Activated CD4-positive, alpha-beta T cell treated with anti-CD3 and anti-CD28 coated beads, Interleukin-2, amount 50 U/mL, for 48 hours (primary cell): ENCODE data around the gene STOX2.
"Not testable (repeated sequence)": the region's sequence is repeated elsewhere in the genome, so short reads cannot be mapped to it uniquely, and the experiment has no call there.

Experiments used
- DNase-seq, 2 experiments: peaks; one replicate each; pipeline ENCODE4 v3.0.0-alpha.2; 2020

Gene STOX2

GRCh38 chr4:184028561-184029374 lies 123.7 kb downstream of the STOX2 start:
- DNase-seq = peak; percentile 5 to 17

DNA sequence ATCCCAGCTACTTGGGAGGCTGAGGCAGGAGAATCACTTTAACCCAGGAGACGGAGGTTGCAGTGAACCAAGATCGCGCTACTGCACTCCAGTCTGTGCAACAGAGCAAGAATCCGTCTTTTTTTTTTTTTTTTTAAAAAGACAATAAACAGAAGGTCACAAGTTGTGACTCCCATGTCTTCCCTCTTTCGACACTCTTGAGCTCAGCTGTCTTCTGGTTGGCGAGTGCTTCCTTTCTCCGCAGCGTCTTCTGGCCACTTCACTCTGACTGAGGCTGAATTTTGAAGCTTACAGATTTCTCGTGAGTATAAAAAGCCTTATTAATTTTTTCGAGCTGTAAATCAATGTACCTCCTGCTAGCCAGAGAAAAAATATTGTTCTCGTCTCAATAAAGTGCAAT lies 124.9 kb downstream of the STOX2 start:
- no peak for DNase-seq

GRCh38 chr4:184030764-184031163 lies 125.7 kb downstream of the STOX2 start:
- no peak for DNase-seq

- DNase-seq = no peak
Measured at GRCh38 chr4:184032091-184032490, 127.0 kb downstream of the STOX2 start.

DNA sequence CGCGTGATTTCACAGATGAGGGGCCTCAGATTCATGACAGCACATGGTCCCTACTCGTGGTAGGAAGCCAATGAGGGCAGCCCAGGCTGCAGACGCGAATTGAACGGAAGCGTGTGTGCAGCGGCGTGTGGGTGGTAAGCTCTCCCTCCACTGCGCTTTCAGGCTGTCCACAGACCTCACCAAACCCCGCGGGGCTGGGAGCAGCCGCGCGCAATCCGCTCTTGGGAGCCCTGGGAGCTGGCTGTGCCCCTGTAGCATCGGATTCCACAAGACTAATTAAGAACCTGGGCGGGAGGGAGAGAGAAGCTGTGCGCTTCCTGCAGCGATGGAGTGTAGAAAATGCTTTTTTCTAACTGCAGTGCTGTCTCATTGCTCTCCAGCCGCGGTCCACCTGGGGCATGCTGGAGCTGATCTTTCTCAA lies 134.9 kb downstream of the STOX2 start:
- peak; percentile 5 to 19 for DNase-seq

DNA sequence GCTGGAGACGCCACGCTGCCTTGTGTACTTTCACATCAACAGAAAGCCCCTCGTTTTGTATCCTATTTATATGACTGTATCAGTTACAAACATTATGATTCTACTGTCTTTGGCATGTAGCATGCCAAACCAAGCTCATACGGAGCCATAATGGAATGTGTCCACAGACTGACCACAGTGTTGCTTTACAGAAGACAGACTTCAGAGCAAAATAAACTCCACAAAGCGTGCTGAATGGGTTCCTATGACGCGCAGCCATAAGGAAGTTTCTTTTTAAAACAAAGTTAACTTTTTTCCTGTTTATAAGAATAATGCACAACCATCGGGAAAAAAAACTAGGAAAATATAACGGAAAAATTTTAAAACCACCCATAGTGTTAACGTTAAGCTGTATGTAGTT lies 136.0 kb downstream of the STOX2 start:
- DNase-seq = no peak

- DNase-seq = no peak
Measured at GRCh38 chr4:184046148-184046547, 141.0 kb downstream of the STOX2 start.

GRCh38 chr4:184051262-184051661 lies 146.2 kb downstream of the STOX2 start:
- DNase-seq = not testable (repeated sequence)

- DNase-seq = no peak
Measured at GRCh38 chr4:184052616-184053015, 147.5 kb downstream of the STOX2 start.

GRCh38 chr4:184053434-184053833 lies 148.3 kb downstream of the STOX2 start:
- no peak for DNase-seq

- DNase-seq = no peak
Measured at GRCh38 chr4:184056877-184057276, 151.8 kb downstream of the STOX2 start.

DNA sequence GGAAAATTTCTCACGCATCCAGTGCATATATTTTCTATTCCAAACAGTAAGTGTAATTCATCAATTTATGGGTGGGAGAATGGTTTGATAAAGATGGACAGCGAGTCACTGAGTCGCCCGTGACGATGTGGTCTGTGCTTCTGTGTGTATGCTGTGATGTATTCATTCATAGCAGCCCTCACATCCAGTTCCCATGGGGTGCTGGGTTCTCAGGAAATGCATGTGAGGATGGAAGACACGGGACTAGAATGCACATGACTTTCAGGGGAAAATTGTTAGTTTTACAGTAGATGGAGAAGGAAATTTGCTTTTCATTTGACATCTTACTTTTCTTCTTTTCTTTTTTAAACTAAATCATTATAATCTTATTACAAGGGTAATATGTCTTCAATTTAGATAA lies 152.9 kb downstream of the STOX2 start:
- no peak for DNase-seq

DNA sequence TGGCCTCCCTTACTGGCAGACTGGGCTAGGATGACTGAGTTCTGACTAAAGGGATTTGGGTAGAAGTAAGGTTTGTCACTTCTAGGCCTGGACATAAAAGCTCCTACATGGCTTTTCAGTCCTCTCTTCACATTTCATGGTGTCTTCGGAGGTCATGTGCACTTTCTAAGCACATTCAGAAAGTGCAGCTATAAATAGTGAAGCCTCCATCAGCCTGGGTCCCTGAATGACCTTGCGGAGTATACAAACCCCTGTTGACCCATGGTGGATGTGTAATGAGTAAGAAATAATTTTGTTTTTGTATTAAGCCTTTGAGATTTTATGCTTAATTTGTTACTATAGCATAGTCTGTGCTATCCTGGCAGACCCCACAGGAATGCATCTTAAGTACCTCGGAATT lies 154.0 kb downstream of the STOX2 start:
- no peak for DNase-seq

DNA sequence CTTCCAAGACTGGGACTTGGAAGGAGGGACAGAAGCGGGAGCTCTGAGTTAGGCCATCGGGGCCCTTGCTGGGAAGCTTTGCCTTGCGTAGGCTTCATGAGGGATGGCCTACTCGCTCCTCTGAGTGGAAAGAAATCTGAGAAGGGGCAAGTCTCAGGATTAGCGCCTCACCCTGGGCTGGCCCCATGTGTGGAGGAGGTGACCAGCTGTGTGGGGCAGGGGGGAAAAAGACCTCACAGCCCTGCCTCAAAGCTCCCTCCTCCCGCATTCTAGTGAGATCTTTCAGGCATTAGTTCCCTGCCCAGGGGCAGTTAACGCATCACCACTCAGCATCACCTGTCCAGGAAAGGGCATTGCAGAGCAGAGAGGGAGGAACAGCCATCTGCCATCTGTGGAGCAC lies 156.5 kb downstream of the STOX2 start:
- no peak for DNase-seq

DNA sequence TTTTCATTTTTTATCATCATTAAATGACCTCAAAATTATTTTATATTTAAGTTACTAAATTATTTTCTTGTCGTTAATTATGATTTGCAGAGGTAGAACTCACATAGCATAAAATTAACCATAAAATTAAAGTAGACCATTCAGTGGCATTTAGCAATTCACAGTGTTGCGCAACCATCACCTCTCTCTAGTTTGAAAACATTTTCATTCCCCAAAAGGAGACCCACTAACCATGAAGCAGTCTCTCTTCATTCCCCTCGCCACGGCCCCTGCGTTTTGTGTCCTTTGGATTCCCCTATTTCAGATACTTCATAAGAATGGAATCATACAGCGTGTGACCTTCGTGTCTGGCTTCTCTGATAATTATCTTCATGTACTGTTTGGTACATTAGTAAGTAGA lies 157.7 kb downstream of the STOX2 start:
- no peak for DNase-seq

GRCh38 chr4:184064877-184065276 lies 159.8 kb downstream of the STOX2 start:
- no peak for DNase-seq

DNA sequence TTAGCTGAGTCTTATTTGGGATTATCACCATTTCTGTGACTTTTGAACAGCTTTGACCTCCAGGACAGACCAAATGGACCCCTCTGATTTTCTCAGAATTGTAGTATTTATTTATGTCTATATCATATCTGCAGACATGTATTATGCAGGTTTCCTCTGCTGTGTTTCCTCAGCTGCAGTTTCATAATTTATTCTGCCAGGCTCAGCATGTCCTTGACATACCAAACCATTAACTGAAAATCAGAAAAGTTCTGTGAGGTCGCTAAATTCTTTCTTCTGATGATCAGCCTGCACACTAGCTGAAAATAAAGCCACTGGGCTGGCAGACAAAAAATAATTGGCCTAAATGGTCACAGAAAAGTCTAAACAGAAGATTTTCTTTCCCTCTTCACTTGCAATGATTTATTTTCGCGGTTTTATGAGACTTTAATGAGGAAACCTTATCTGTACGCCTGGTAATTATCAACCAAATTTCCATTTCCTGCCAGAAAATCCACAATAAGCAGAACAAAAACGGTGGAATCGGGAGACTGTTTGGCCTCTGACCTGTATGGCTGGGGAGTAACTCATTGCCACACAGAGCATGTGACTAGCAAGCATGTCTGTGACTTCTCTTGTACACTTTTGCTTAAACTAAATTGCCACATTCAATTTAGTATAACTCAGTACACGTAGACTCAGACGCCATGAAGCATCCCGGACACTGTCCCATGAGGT lies 161.6 kb downstream of the STOX2 start:
- no peak for DNase-seq

GRCh38 chr4:184067931-184068554 lies 162.9 kb downstream of the STOX2 start:
- DNase-seq = no peak
